Keratinocyte (primary cell): ENCODE results near the gene SDHAF4.

Experiments used
- EZH2 ChIP-seq: IDR thresholded peaks from one replicate; pipeline ENCODE4 v1.6.1; 2012; ENCODE audit warnings: inconsistent platforms, mild to moderate bottlenecking, low read length, moderate library complexity
- TF ChIP-seq, protein P1 (sequence below), 3 experiments: IDR thresholded peaks in 1 of 3; conservative IDR thresholded peaks in 1 of 3; optimal IDR thresholded peaks in 1 of 3; 2 replicates in 2 of 3; 3 replicates in 1 of 3; pipeline versions ENCODE3 to v1.5.1; 2011; ENCODE audit warnings: low read length in 3 of 3, mild to moderate bottlenecking in 3 of 3, moderate library complexity in 2 of 3, control low read depth in 1 of 3, inconsistent platforms in 1 of 3; ENCODE audit not compliant: insufficient read depth in 2 of 3; ENCODE audit errors: extremely low read depth in 1 of 3

- TF ChIP-seq, protein P1, sequence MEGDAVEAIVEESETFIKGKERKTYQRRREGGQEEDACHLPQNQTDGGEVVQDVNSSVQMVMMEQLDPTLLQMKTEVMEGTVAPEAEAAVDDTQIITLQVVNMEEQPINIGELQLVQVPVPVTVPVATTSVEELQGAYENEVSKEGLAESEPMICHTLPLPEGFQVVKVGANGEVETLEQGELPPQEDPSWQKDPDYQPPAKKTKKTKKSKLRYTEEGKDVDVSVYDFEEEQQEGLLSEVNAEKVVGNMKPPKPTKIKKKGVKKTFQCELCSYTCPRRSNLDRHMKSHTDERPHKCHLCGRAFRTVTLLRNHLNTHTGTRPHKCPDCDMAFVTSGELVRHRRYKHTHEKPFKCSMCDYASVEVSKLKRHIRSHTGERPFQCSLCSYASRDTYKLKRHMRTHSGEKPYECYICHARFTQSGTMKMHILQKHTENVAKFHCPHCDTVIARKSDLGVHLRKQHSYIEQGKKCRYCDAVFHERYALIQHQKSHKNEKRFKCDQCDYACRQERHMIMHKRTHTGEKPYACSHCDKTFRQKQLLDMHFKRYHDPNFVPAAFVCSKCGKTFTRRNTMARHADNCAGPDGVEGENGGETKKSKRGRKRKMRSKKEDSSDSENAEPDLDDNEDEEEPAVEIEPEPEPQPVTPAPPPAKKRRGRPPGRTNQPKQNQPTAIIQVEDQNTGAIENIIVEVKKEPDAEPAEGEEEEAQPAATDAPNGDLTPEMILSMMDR (optimal IDR thresholded peaks at IDR 0.05 in 1 of 3, IDR thresholded peaks at IDR 0.05 in 1 of 3, conservative IDR thresholded peaks at IDR 0.05 in 1 of 3; ENCODE audit: extremely low read depth in 1 of 3, insufficient read depth in 2 of 3, low read length in 3 of 3) = no peak
- TF ChIP-seq EZH2 = no peak
Observed at GRCh38 chr6:70616728-70617260, 50.1 kb downstream of the SDHAF4 start.
